ENCODE measurements around the gene CD180. TPM values are rescaled to one million over a fixed set of nuclear protein-coding genes. Genes with fewer than 3 reads are reported as not detected.

CD180 gene
- total and polyA plus RNA-seq, 2 experiments from 2014 or later, result not detected

DNA sequence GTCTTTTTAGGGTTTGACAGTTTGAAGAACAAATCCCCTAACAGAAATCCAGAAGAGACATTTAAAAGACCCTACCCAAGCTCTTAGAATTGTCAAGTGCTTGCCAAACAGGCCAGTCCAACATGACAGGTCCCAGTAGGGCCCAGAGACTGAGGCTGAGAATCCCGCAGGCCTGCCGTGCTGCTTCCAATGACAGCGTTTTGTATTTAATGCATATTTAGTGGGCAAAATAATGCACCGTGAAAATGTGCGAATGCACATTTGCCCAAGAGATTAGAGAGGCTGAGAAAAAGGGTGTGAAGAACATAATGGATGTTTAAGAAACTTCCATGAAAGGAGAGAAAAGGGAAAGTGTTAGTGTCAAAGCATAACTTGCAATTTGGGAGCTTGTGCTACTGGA is 57.6 kb downstream of the CD180 start:
- TF ChIP-seq CTCF (IDR thresholded peaks at IDR 0.05; ENCODE audit: low read depth, low read length), result no peak
- no peaks in the 10 kb centered on the region for H3K27me3 ChIP-seq
- H3K36me3 ChIP-seq, result peaks cover 42% of the 10 kb centered on the region
- H3K9me3 ChIP-seq (ENCODE audit: low read depth), result no peaks in the 10 kb centered on the region
- peak in 1 of 2 donors; percentile 41 for DNase-seq (ENCODE audit: low read depth in 1 of 2, low spot score in 1 of 2)
- H3K4me3 ChIP-seq, result no peak overlapping the region
- H3K4me1 ChIP-seq (ENCODE audit: low read depth), result peaks cover 31% of the 10 kb centered on the region
- peak overlapping the region; percentile 71 for H3K27ac ChIP-seq

DNA sequence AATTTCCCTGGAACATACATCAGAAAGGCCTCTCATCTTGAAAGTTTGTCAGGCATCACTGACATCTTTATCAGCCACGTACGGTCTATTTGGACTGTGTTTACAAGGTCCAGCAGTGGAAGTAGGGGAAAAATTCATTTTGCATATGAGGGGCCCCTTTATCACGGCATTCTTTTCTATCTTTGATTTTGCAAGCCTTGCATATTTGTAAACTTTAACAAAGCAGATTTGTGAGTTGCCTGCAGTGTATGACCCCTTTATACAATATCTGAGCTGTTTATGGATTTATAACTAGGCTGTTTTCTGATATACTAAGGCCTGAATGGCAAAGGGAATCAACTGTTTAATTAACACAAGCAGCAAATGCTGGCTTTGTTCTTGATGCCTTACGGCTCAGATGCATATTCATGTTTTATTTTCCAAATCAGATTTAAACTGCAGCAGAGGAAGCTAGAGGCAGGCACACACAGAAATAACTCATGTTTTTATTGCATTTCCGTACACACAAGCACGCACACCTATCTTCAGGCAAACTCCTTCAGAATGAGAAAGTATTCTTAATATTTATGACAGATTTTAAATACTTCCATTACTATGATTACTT is 61.1 kb downstream of the CD180 start:
- Histone ChIP-seq H3K9me3 (ENCODE audit: low read depth) (no peaks in the 10 kb centered on the region), H3K4me3 (no peak overlapping the region), H3K27me3 (no peaks in the 10 kb centered on the region), H3K4me1 (ENCODE audit: low read depth) (peaks cover 26% of the 10 kb centered on the region), H3K36me3 (peaks cover 46% of the 10 kb centered on the region), H3K27ac (no peak overlapping the region)
- TF ChIP-seq CTCF (IDR thresholded peaks at IDR 0.05; ENCODE audit: low read depth, low read length), result no peak
- no peak for DNase-seq (ENCODE audit: low read depth in 1 of 2, low spot score in 1 of 2)

DNA sequence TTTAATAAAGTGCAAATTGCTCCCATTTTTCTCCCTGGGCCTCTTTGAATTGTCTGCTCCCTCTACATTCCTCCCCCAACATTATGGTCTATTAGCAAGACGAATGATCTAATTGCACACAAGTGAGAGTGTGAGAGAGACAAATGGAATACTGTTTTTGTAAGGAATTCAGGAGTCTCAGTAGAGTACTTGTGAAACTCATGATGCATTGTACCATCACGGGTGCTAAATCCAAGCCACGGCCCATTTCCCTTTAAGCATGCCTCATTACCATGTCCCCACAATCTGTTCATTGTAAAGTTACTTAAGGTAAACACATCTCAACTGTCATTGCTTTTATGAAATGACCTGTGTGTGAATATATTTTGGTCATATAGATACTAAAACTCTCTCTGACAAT is 62.8 kb downstream of the CD180 start:
- TF ChIP-seq CTCF (IDR thresholded peaks at IDR 0.05; ENCODE audit: low read depth, low read length), result no peak
- H3K4me1 ChIP-seq (ENCODE audit: low read depth), result peaks cover 9% of the 10 kb centered on the region
- DNase-seq (ENCODE audit: low read depth in 1 of 2, low spot score in 1 of 2), result no peak
- no peaks in the 10 kb centered on the region for H3K27me3 ChIP-seq
- H3K9me3 ChIP-seq (ENCODE audit: low read depth), result no peaks in the 10 kb centered on the region
- H3K4me3 ChIP-seq, result no peak overlapping the region
- H3K27ac ChIP-seq, result no peak overlapping the region
- H3K36me3 ChIP-seq, result peaks cover 50% of the 10 kb centered on the region

GRCh38 chr5:67133217-67133616 is 63.4 kb downstream of the CD180 start:
- no peak for DNase-seq (ENCODE audit: low read depth in 1 of 2, low spot score in 1 of 2)
- no peak overlapping the region for H3K4me3 ChIP-seq

GRCh38 chr5:67129768-67130167 is 66.8 kb downstream of the CD180 start:
- H3K9me3 ChIP-seq (ENCODE audit: low read depth), result no peaks in the 10 kb centered on the region
- H3K4me1 ChIP-seq (ENCODE audit: low read depth), result peaks cover 4% of the 10 kb centered on the region
- no peak for TF ChIP-seq CTCF (IDR thresholded peaks at IDR 0.05; ENCODE audit: low read depth, low read length)
- H3K36me3 ChIP-seq, result peaks cover 39% of the 10 kb centered on the region
- DNase-seq (ENCODE audit: low read depth in 1 of 2, low spot score in 1 of 2), result no peak
- H3K27me3 ChIP-seq, result no peaks in the 10 kb centered on the region
- no peak overlapping the region for H3K4me3 ChIP-seq
- no peak overlapping the region for H3K27ac ChIP-seq

More at GRCh38 chr5:67133217-67133616, 63.4 kb downstream of the CD180 start:
- no peak for TF ChIP-seq CTCF (IDR thresholded peaks at IDR 0.05; ENCODE audit: low read depth, low read length)
- Histone ChIP-seq H3K27ac (no peak overlapping the region), H3K9me3 (ENCODE audit: low read depth) (no peaks in the 10 kb centered on the region), H3K27me3 (no peaks in the 10 kb centered on the region), H3K4me1 (ENCODE audit: low read depth) (peaks cover 9% of the 10 kb centered on the region), H3K36me3 (peaks cover 50% of the 10 kb centered on the region)
